ENCODE measurements around the gene SRI.

Gene SRI

GRCh38 chr7:88204525-88205110 lies 15.2 kb downstream of the SRI start:
- H3K4me3 ChIP-seq (ENCODE audit: low read depth, low read length), result no peak overlapping the region
- DNase-seq (ENCODE audit: low read depth), result no peak
- TF ChIP-seq MAX (IDR thresholded peaks at IDR 0.05; ENCODE audit: low read depth, low read length) (no peak), POLR2A (IDR thresholded peaks at IDR 0.05; ENCODE audit: extremely low read depth, insufficient read length) (no peak), CTCF (IDR thresholded peaks at IDR 0.05; ENCODE audit: low read depth, low read length) (no peak), MYC (IDR thresholded peaks at IDR 0.05; ENCODE audit: low read depth, low read length) (no peak)

GRCh38 chr7:88203401-88203800 lies 16.4 kb downstream of the SRI start:
- no peak for TF ChIP-seq MYC (IDR thresholded peaks at IDR 0.05; ENCODE audit: low read depth, low read length)
- TF ChIP-seq CTCF (IDR thresholded peaks at IDR 0.05; ENCODE audit: low read depth, low read length), result no peak
- TF ChIP-seq POLR2A (IDR thresholded peaks at IDR 0.05; ENCODE audit: extremely low read depth, insufficient read length), result no peak
- no peak for TF ChIP-seq MAX (IDR thresholded peaks at IDR 0.05; ENCODE audit: low read depth, low read length)
- H3K4me3 ChIP-seq (ENCODE audit: low read depth, low read length), result no peak overlapping the region
- DNase-seq (ENCODE audit: low read depth), result no peak

- no peak for DNase-seq (ENCODE audit: low read depth)
- no peak overlapping the region for H3K4me3 ChIP-seq (ENCODE audit: low read depth, low read length)
- TF ChIP-seq POLR2A (IDR thresholded peaks at IDR 0.05; ENCODE audit: extremely low read depth, insufficient read length) (no peak), CTCF (IDR thresholded peaks at IDR 0.05; ENCODE audit: low read depth, low read length) (no peak), MAX (IDR thresholded peaks at IDR 0.05; ENCODE audit: low read depth, low read length) (no peak)
Observed at GRCh38 chr7:88202799-88203198, 17.0 kb downstream of the SRI start.

GRCh38 chr7:88202278-88202677 lies 17.6 kb downstream of the SRI start:
- no peak overlapping the region for H3K4me3 ChIP-seq (ENCODE audit: low read depth, low read length)
- DNase-seq (ENCODE audit: low read depth), result no peak
- no peak for TF ChIP-seq MAX (IDR thresholded peaks at IDR 0.05; ENCODE audit: low read depth, low read length)
- no peak for TF ChIP-seq POLR2A (IDR thresholded peaks at IDR 0.05; ENCODE audit: extremely low read depth, insufficient read length)
- no peak for TF ChIP-seq CTCF (IDR thresholded peaks at IDR 0.05; ENCODE audit: low read depth, low read length)

- DNase-seq (ENCODE audit: low read depth), result no peak
- TF ChIP-seq CTCF (IDR thresholded peaks at IDR 0.05; ENCODE audit: low read depth, low read length), result no peak
- no peak for TF ChIP-seq POLR2A (IDR thresholded peaks at IDR 0.05; ENCODE audit: extremely low read depth, insufficient read length)
- TF ChIP-seq MAX (IDR thresholded peaks at IDR 0.05; ENCODE audit: low read depth, low read length), result no peak
- no peak for TF ChIP-seq MYC (IDR thresholded peaks at IDR 0.05; ENCODE audit: low read depth, low read length)
- no peak overlapping the region for H3K4me3 ChIP-seq (ENCODE audit: low read depth, low read length)
Observed at GRCh38 chr7:88201305-88201704, 18.5 kb downstream of the SRI start.

GRCh38 chr7:88200789-88201188 lies 19.0 kb downstream of the SRI start:
- TF ChIP-seq MYC (IDR thresholded peaks at IDR 0.05; ENCODE audit: low read depth, low read length) (no peak), CTCF (IDR thresholded peaks at IDR 0.05; ENCODE audit: low read depth, low read length) (no peak), POLR2A (IDR thresholded peaks at IDR 0.05; ENCODE audit: extremely low read depth, insufficient read length) (no peak), MAX (IDR thresholded peaks at IDR 0.05; ENCODE audit: low read depth, low read length) (no peak)

More at GRCh38 chr7:88200789-88201188, 19.0 kb downstream of the SRI start:
- no peak overlapping the region for H3K4me3 ChIP-seq (ENCODE audit: low read depth, low read length)
- no peak for DNase-seq (ENCODE audit: low read depth)
